ENCODE results near the gene SH3BP2.
"Not testable (repeated sequence)": the region's sequence is repeated elsewhere in the genome, so short reads cannot be mapped to it uniquely, and the experiment has no call there.

The SH3BP2 gene

DNA sequence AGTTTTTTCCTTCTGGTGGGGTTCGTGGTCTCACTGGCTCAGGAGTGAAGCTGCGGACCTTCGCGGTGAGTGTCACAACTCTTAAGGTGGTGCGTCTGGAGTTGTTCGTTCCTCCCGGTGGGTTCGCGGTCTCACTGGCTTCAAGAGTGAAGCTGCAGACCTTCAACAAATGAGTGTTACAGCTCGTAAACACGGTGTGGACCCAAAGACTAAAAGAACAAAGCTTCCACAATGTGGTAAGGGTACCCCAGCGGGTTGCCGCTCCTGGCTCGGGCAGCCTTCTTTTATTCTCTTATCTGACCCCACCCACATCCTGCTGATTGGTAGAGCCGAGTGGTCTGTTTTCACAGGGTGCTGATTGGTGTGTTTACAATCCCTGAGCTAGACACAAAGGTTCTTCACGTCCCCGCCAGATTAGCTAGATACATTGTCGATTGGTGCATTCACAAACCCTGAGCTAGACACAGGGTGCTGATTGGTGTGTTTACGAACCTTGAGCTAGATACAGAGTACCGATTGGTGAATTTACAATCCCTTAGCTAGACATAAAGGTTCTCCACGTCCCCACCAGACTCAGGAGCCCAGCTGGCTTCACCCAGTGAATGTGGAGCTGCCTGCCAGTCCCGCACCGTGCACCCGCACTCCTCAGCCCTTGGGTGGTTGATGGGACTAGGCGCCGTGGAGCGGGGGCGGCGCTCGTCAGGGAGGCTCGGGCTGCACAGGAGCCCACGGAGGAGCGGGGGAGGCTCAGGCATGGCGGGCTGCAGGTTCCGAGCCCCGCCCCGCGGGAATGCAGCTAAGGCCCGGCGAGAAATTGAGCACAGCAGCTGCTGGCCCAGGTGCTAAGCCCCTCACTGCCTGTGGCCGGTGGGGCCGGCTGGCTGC, 30.2 kb upstream of the SH3BP2 start:
- not testable (repeated sequence) for DNase-seq

DNA sequence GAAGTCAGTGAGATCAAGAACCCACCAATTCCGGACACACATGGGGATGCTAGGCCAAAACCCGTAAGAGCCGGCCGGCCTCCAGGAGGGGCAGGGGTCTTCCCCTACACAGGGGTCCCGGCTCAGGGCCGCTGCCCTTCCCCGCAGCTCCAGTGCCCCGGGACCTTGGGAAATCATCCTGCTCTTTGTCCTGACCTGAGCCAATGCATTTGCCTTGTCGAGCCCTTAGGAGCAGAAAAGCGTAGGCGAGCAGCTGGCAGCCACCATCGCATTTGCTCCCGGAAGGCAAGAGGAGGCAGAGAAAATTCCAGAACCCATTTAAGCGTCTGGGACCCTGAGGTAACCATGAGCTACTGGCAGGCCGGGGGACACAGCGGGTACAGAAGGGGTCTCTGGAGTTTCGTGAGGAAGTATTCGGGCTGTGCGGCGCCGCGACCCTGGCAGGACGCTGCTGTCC, 29.3 kb upstream of the SH3BP2 start:
- no peak for DNase-seq

DNA sequence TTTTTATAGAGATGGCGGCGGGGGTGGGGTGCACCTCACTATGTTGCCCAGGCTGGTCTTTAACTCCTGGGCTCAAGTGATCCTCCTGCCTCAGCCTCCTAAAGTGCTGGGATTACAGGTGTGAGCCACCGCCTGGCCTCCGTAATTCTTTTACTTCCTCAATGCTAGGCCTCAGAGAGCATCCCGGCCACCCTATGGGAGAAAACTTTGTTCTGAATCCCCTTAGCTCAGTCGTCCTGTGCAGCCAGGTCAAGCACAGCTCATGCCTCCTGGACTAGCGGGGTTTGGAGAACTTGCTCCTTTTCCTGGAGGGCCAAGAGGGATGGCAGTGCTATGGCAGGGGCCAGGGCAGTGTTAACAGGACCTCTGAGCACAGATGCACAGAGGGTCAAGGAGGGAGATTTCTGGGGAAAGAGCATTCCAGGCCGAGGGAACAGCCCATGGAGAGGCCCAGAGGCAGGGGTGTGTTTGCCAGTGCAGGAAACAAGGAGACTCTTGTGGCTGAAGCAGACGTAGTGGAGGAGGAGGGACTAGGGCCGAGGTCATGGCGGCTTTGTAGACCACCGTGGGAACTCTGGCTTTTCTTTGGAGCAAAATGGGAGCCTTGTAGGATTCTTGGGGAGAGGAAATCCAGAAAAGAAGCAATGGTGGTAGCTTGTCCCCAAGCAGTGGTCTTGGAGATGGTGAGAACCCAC, 26.9 kb upstream of the SH3BP2 start:
- DNase-seq = no peak

DNA sequence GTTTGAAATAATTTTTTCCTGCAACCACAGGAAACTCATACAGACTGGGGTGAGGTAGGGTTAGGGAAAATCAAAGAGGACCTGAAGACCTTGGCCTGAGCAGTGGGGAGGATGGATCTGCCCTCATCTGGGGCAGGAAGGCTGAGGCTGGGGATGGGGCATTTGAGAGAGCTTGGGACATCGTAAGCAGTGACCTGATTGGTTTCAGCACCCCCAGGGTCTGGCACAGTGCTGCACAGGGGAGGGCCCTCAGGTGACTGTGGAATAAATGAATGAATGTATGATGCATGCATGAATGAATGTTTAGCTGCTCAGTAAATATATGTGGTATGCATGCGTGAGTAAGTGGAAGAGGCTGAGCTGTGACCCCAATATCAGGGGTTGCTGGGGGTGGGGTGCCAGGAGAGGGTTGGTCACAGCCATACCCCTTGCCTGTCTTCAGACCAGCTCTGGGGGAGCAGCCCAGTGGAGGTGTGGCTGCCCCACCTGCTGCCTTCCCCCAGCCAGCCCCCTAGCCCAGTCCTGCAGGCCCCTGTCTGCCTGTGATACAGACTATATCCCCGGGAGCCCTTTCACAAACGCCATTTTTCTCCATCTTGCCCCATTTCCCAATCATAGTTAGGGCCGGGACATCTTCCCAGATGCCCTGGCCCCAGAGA, 25.7 kb upstream of the SH3BP2 start:
- no peak for DNase-seq

DNA sequence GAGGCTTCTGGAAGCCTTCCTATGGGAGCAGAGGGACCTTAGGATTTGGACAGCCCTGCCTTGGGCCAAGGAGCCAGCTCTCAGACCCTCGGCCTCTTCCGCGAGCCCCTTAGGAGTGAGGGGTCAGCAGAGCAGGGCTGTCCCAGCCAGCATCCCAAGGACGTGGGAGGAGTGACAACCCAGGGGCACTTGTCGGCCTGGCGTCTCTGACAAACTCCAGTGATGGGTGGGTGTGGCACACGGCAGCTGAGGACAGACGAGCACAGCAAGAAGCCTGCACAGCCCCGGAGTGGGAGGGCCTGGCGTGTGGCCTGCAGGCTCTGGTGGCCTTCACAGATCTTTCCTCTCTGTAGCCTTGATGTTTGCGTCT, 25.2 kb upstream of the SH3BP2 start:
- DNase-seq = no peak

DNA sequence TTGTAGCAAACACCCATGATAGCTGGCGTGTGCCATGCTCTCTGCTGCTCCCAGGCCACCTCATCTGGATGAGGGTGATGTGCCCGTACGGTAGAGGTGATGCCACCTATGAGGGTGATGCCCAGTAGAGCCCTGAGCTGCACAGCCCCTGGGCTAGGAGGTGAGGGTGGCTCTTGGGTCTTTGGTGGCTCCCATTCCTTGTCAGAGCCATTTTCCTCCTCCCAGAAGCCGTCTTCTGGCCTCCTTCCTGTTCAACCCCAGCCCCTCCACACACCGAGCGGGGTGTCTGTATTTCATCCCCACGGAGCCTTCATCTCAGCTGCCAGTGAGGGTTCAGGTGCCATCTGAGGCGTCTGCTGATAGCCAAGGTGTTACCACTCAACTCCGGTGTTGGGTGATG, 24.8 kb upstream of the SH3BP2 start:
- no peak for DNase-seq

DNA sequence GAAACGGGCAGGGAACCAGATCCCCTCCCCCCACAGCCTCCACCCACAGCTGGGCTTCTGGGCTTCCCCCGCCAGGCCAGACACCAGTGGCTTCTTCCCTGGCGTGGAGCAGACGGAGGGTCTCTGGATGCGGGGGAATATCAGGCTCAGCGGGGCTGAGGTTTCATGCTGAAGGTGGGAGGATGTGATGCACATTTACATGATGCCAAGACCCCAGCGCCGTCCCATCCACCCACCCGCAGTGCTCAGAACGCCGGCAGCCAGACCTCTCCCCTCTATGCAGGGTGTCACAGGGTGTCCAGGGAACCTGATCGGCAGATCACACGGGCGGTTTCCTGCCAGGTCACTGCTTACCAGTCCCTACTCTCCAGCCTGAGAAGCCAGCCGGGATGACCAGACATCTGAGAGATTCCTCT, 24.0 kb upstream of the SH3BP2 start:
- no peak for DNase-seq

DNA sequence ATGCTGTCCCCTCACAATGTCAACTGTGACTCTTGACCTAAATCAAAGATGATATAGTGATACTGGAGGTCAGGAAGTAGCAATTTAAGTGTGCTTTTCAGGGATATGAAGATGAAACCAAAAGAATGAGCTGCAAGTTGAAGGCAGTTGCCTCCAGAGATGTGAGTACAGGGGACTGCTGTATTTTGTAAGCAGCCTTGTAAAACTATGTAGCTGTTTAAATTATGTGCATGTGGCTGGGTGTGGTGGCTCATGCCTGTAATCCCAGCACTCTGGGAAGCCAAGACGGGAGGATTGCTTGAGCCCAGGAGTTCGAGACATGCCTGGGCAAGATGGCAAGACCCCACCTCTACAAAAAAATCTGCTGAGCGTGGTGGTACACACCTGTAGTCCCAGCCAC, 21.6 kb upstream of the SH3BP2 start:
- DNase-seq = no peak

DNA sequence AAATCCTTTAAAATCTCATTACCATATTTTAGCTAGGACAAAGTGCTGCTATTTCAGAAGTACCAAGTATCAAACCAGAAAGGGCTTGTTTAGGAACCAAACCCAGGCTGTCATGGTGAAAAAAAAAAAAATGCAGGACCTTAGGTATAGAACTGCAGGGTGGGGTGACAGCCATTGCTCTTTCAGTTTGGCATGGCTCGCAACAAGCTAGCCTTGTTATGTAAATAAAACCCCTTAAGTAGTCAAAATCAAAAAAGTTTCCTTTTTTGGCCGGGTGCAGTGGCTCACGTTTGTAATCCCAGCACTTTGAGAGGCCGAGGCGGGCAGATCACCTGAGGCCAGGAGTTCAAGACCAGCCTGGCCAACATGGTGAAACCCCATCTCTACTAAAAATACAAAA, 12.2 kb upstream of the SH3BP2 start:
- not testable (repeated sequence) for DNase-seq

DNA sequence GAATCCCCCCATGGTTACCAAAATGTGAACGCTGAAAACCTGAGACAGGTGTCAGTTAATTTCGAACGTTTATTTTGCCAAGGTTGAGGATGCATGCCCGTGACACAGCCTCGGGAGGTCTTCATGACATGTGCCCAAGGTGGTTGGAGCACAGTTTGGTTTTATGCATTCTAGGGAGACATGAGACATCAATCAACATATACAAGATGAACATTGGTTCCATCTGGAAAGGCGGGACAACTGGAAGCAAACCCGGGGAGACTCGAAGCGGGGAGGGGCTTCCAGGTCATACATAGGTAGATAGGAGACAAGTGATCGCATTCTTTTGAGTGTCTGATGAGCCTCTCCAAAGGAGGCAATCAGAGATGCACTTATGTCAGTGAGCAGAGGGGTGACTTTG, 11.0 kb upstream of the SH3BP2 start:
- no peak for DNase-seq

DNA sequence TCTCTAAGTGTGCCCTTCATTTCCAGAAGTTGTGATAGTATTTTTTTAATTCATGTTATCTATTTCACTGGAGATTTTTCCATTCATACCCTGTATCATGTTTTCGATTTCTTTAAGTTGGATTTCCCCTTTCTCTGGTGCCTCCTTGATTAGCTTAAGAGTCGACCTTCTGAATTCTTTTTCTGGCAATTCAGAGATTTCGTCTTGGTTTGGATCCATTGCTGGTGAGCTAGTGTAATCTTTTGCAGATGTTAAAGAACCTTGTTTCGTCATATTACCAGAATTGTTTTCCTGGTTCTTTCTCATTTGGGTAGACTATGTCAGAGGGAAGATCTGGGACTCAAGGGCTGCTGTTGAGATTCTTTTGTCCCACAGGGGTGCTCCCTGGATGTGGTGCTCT, 9.1 kb upstream of the SH3BP2 start:
- DNase-seq = no peak

DNA sequence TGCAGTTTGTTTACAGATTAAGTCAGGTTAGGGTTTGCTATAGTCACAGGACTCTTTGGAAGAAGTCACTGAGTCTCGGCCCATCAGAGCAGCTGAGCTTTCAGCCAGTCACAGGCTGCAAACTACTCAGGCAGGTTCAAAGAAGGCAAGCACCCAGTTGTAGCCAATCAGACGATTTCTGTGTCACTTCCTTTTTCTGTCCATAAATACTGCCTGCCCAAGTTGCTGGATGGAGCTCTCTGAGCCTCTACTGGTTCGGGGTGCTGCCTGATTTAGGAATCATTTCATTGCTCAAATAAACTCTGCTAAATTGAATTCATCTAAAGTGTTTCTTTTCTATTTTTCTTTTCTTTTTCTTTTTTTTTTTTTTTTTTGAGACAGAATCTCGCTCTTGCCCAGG, 7.3 kb upstream of the SH3BP2 start:
- no peak for DNase-seq

DNA sequence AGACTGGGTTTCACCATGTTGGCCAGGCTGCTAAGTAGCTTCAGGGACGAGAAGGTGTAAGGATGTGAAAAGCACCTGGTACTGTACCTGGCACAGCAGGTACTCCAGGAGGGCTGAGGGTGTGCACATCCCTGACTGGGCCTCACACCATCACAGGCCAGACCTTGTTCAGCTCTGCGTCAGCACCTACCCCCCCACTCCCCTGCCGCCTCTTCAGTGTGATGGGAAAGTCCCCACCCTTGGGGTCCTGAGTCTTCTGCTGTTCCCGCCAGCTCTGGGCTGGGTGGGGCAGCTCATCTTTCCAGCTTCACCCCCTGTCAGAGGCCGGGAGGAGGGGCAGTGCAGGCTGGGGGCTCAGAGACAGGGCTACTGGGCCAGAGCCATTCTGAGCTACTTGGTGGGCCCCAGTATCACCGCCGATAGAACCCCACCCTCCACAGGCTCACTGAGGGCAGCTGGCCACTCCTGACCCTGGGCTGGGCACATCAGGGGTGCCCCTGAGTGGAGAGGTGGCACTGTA, 6.7 kb upstream of the SH3BP2 start:
- no peak for DNase-seq

DNA sequence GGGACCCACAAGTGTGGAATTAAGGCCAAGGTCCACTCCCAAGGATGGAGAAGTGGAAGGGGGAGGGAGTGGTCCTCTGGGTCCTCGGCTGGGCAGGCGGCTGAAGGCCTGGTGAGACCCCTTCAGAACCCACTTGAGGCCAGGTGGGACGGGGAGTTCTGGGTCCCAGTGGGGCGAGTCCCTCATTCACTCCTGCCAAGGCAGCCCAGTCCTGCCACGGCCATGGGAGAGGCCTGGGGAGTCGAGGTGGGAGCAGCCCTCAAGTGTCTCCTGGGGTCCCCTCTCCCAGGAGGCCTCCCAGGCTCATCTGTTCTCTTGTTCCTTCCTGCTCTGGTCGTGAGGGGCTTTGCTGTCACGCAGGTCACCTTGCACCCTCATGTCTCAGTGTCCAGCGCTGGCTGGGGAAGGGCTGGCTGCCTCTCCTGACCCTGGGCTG, 6.1 kb upstream of the SH3BP2 start:
- DNase-seq = no peak

DNA sequence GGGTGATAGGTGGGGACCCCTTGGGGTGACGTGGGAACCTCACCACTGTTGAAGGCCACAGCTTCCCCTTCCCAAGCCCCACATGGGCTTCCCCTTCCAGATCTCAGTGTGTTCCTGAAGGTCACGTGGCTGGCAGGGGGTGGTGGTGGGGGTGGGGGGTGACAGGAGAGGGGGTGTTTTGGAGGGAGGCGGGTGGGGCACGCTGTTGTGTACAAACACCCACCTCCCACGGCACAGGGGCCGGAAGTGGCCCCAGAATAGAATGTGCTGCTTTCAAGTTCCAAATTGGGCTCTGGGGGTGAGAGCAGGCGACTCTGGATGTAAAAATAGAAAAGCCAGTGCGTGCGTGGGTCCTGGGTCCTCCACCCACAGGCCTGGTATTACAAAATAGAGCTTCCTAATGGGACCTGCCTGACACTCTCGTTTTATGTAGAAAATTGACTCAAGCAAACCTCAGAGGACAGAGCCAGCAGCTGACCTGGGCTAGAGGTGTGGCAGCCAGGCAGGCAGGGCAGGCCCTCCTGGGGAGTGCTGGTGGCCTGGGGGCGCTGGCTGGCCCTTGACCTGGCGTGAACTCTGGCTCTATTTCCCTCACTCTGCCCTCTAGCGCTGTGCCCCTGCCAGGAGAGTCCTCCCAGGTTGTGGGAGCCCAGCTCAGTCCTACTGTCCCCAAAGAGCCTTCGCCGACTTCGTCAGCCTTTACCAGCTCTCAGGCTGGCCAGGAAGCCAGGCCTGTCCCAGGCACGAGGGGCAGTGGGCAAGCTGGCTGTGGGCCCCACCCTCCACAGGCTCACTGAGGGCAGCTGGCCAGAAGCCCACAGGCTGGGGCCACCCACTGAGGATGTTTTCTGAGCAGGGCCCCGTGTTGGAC, 5.4 kb upstream of the SH3BP2 start:
- DNase-seq = no peak

DNA sequence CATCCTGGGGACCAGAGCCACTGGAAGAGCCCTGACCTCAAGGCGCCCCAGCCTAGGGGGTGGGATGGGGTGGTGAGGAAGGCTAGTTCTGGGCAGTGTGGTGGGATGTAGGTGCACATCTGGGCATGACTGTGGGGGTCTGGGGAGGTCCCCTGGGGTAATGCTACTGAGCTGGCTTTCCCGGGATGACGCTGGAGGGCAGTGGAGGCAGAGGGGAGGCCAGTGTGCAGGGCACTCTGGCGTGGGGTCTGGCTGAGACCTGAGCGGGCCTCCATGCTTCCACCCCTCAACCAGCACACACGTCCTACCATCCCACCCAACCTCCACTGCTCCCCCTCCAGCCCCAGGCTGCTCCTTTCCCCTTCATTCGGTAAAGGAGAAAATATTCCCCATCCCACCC, 4.8 kb upstream of the SH3BP2 start:
- no peak for DNase-seq

DNA sequence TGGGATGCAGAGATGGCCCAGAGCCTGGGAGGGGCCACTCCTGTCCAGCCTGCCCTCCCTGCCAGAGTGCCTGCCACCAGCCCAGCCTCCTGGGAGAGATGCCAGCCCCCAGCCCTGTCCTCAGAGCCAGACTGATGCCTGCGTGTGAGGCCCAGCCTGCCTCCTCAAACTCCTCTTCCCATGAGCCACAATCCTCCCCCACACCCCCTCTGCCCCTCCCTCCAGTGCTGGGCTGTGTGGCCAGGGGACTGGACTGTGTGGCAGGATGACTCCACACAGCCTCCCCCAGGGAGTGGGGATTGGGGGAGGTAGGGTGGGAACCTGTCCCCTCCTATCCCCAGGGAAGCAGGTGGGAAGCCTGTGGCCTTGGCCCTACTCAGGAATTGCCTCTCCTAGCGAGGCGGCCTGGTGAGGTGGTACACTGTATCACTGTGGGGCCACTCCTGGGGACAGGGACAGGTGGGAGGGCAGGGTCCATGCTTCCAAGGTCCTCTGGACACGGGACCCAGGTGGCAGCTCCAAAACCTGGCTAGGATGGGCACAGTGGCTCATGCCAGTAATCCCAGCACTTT, 4.3 kb upstream of the SH3BP2 start:
- no peak for DNase-seq

DNA sequence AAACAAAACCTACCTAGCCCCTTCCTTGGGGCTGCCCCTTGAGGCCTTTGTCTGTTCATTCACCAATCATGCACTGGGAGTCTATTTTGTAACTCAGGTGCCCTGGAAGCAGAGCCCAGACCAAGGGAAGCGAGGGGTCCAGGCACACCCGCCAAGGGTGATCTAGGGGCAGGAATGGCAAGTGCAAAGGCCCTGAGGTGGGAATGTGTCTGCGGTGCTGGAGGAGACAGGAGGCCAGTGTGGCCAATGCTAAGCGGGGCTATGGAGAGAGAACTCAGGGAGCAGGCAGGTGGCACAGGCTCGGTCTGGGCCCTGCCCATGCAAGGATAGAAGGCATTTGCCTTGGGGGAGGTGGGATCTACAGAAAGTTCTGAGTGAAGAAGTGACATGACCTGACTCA, 3.5 kb upstream of the SH3BP2 start:
- no peak for DNase-seq

DNA sequence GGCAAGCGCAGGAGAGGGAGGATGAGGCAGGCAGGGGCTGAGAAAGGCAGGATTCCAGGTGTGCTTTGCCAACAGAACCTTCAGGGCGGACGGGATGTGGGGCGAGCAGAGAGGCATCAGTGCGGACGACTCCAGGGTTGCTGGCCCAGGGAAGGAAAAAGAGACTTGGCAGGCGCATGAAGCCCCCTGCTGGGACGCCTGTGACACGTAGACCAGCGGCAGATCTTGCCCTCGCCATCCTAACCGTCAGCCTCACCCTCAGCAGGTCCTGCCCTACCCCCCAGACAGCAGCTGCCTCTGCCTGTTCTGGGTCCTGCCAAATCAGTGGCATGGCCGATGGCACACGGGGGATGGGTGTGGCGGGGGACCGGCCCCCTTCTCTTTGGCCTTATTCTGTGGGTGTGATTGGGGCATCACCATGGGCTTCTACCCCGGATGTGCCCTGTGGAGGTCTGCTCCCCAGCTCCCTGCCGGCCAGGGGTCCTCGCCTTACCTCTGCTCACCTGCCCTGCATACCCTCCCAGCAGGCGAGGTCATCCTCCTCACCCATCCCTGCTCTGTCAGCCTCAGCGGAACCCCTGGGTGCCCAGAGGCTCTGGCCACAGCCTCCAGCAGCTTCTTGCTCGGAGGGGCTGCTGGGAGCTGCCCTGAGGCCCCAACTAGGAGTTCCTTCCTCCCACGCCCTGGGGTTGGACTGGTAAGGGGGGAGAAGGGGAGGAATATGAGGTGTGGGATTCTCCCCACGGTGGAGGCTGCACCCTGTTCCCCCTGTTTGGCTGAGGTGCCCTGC, 2.9 kb upstream of the SH3BP2 start:
- DNase-seq = no peak

DNA sequence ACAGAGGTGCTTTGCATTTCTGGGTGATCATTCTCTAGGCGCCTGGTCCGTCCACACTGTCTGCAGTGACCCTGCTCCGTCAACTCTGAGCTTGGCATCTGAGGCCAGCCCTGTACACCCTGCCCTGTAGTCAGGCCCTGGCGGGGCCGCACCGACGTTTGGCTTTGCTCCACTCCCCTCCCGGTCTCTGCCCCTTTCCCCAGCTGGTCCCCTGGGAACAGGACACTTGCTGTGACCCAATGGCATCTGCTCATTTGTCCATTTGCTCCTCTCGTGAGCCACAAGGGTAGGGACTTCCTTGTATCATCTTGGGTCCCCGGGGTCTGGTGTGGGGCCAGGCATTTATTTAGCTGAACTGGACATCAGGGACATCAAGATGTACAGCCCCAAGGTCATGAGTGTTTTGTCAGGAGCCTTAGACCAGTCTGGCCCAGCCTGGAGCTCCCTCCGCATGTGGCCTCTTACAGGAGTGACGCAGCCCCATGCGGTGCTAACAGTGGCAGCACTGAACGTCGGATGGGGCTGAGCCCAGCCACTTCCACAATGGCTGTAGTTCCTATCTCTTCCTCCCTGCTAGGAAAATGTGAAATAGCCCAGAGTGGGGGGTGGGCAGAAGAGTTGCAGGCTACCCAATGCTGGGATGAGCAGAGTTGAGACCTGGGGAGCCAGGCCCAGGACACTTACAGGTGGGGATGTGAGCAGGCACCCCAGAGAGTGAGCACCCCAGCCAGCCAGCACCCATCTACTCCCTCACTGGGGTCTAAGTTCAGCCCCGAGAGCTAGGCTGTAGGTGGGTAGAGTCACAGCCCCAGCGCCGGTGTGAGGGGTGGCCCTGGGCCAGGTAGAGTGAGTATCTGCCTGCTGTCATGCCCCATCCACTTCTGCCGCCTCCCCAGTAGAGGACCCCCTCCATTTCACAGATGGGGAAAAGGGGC, 2.0 kb upstream of the SH3BP2 start:
- DNase-seq = no peak

Data from NCI-H1048 (cell line).